Activated effector memory CD4-positive, alpha-beta T cell treated with anti-CD3 and anti-CD28 coated beads, Interleukin-2, amount 50 U/mL, for 16 hours (primary cell): ENCODE measurements around the gene PID1.
"Not testable (repeated sequence)": the region's sequence is repeated elsewhere in the genome, so short reads cannot be mapped to it uniquely, and the experiment has no call there.

Source experiments
- DNase-seq: peaks from one replicate; pipeline ENCODE4 v3.0.0-alpha.2; 2020

The PID1 gene

DNA sequence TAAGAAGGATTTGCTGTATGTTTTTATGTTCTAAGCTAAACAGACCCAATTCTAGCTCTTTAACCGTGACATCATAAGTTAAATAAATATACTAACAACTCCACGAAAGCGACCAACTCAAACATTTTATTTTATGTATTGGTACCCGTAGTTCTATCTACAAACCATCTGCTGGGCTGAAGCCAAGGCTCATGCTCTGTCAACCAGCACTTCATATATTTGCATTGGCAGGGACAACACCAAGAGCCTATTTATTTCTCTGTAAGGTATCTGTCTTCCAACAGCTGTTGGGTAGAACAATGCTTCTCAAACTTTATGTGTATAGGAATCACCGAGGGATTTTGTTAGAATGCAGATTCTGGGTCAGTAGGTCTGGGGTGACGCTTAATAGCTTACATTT is 64.5 kb downstream of the PID1 start:
- DNase-seq, result no peak

DNA sequence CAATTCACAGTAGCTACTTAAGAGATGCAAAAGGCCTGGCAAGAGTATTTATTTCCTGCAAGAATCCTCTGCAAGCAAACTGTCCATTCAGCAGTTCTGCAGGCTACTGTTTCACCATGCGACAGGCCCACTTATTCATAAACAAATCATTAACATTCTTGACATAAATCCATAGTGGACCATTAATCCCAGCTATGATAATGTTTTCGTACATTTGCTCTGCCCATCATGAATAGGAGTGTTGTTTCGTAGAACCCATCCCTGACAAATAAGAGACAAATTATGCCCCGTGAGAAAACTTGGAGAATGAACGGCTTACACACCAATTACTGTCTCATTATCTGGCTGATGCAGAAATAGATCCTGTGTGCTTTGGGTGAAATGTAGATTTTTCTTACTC is 65.4 kb downstream of the PID1 start:
- no peak for DNase-seq

DNA sequence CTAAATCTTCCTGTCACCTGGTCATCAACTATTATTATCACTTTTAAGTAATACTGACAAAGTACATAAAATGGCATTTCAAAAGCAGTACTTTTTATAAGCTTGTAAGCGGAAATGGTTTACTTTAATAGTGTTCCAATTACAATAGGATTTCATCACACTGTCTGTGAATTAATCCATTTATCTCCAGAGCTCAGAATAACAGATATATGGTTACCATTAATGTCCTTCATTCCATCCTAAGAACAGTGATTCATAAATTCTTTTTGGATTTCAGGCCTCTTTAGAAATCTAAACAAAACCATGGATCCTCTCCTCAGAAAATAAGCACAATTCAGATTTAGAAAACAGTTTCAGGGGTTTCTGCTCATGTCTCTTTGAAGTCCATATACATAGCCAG is 68.4 kb downstream of the PID1 start:
- no peak for DNase-seq

DNA sequence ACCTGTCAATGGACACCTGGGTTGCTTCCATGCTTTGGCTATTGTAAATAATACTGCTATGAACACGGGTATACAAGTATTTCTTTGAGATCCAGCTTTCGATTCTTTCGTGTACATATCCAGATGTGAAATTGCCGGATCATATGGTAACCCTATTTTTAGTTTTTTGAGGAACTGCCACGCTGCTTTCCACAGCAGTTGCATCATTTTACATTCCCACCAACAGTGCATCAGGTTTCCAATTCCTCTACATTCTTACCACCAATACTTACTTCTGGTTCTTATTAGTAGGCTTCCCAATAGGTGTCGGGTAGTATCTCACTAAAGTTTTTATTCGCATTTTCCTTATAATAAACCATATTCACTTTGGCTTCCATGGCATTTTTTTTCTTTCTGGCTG is 69.6 kb downstream of the PID1 start:
- DNase-seq, result no peak

DNA sequence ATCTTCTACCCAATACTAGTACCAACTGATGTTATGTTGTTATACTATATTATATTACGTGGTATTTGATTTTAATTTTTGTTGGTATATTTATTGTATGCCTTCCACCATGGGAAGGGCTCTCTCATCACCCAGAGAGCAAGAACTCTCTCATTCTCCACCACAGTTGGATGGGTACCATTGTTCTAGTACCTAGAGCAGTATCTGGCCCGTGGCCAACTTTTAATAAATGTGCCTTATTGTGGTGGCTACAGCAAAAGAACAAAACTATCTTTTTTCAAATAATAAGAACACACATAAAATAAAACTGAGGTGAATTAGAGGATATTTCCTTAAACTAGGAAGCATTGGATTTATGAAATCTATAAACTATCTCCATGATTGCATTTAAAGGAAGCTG is 71.8 kb downstream of the PID1 start:
- no peak for DNase-seq

DNA sequence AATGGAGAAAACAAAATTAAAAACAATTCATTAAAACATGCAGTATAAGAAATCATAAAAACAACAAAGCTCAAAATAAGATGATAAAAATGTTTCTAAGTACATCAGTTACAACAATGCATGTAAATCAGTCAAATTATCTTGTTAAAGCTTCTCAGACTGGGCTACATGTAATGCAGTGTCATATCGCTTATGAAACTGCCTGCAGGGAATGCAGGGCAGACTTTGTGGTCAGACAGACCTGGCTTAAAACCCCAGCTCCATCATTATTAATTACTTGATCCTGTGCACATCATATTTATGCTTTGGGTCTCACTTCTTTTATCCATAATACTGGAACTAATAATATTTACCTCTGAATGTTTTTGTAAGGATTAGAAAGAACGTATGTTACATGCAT is 74.6 kb downstream of the PID1 start:
- DNase-seq, result no peak

DNA sequence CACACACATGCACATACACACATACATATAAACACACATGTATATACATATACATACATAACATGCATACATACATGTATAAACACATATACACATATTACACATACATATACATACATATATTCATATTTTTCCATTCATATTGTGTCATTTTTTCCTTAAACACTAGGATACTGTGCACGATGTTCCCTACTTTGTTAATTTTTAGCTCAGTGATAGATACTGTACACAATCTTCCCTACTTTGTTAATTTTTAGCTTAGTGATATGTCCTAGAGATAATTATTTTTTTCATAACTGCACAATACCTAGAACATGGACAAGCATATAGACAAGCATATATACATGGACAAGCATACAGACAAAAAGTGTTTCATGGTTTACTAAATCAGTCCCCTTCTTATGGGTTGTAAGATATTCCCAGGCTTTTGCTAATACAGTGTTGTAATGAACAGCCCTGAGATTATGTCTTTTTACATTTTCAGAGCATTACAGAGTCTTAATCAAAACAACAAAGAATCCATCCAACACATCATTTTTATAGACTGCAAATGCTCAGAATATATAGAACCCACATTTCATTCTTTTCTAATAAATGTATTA is 75.6 kb downstream of the PID1 start:
- DNase-seq, result no peak

DNA sequence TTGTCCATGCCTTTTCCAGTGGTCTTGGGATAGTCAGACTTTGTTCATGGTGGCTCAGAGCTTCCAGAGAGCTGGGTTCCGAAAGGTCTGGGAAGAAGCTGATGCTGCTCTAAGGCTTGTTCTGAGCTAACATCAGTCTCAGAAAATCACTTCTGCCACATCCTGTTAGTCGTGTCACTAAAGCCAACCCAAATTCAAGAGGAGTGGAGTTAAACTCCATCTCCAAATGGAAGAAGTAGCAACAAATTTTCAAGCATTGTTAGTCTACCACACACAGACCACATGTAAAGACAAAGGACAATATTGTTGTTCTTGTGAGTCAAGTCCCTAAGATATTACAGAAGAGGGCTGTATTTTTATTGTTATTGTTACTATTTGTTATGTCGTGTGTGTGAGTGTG is 77.8 kb downstream of the PID1 start:
- DNase-seq, result no peak

DNA sequence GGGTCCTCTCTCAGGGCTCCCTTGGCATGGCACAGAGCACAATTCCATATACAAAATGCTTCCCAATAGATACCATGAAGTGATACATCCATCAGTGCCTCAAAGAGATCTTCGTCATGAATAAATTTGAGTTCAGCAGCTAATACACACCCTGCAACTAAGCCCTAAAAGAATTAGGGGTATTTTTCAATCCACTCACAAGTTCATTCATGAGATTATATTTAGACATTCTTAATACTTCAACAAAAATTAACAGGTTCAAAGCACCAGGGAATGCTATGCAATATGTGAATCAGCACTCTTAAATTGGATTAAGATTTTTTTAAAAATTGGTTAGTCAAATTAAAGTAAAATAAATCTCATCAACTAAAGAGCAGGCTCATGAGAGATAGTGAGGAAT is 79.7 kb downstream of the PID1 start:
- DNase-seq, result no peak

DNA sequence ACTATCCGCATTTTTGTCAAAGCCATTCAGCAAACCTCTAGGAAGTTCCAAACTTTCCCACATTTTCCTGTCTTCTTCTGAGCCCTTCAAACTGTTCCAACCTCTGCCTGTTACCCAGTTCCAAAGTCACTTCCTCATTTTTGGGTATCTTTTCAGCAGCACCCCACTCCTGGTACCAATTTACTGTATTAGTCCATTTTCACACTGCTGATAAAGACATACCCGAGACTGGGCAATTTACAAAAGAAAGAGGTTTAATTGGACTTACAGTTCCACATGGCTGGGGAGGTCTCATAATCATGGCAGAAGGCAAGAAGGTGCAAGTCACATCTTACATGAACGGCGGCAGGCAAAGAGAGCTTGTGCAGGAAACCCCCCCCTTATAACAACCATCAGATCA is 84.0 kb downstream of the PID1 start:
- DNase-seq, result not testable (repeated sequence)

DNA sequence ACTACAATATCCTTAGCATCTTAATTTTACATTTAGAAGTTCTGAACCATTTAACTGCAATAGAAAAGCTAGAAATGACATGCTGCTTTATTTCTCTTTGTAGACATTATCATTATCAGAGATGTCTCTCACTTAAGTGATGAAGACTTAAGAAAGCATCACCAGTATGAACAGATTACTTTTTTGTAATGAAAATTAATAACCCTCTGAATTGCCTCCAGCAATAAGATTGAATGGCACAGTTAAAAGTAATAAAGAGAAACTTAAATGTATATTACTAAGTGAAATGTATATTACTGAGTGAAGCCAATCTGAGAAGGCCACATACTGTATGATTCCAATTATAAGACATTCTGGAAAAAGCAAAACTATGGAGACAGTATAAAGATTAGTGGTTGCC is 89.4 kb downstream of the PID1 start:
- no peak for DNase-seq

DNA sequence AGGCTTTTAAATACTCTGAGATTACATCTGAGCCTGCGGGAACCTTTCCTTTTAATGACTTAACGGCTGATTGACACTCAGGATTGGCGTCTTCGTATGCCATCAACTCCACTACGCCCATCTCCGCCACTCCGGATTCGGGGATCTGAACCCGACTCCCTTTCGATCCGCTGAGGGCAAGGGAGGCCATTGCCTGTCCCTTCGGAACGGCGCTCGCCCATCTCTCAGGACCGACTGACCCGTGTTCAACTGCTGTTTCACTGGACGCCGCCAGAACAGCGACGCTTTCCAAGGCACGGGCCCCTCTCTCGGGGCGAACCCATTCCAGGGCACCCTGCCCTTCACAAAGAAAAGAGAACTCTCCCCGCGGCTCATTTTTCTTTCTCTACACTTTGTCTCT is 90.4 kb downstream of the PID1 start:
- no peak for DNase-seq

DNA sequence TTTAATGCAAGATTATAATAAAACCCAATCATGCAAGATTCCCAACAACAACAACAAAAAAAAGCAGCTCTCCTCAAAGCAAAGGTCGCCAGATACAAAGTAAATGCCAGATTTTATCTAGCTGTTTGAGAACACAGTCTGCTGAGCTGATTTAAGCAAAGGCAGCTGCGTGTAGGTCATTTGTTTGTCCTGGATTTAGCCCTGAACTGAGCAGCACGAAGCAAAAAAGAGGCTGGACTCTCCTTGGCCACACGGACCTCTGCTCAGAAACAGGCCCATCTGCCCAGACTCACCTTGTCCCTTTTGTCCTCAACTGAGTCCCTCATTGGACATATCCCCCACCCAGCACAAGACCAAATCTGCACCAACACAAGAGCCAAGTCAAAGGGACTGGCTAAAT is 91.5 kb downstream of the PID1 start:
- DNase-seq, result no peak

DNA sequence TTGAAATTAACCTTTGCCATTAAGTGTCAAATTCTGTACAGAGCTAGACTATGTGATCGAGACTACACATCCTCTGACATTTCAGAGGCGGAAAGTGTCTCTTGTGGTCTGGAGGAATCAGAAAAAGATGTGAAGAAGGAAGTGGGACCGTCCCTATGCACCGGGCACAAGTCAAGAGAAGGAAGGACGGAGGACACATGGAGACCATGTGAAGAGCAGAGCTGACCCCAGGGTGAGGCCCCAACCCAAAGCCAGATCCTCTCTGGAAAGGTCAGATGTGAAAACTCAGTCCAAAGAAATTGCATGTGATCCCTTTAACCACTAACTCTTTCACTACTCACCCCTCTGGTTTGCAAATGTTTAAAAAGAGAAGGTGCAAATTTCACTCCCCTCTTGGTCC is 92.4 kb downstream of the PID1 start:
- DNase-seq, result no peak

DNA sequence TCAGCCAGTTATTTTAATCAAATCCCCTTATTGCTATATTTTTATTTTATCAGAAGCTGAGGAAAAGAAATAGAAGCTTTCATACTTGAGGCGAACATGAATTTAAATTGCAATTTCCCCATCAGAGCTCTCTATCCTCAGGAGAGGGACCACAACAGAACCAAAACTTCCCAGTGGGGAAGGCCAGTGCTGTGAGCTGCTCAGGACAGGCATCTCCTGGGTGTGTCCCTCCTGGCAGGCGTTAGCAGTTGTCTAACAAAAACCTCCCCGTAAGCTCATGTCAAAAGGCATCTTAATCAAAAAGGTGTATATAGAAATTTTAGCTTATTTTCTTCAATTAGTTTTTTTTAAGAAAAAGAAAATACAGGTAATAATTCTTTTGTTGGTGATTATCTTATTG is 93.0 kb downstream of the PID1 start:
- DNase-seq, result no peak

DNA sequence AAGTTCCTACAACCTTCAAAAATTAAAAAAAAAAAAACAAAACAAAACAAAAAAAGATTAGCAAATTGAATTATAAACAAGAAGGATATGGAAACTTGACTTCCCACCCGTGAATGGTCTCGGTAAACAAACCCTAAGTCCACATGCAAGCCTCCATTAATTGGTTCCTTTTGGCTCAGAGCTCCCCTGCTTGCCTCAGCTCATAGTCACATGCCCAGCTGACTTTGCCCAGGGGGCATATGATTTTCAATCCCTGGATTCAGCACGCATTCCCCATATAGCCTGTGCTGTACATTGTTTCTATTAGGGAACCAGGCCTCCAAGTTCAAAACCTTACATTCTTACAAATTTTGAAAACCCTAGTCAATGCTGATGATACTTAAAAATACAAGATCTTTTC is 95.0 kb downstream of the PID1 start:
- DNase-seq, result no peak

DNA sequence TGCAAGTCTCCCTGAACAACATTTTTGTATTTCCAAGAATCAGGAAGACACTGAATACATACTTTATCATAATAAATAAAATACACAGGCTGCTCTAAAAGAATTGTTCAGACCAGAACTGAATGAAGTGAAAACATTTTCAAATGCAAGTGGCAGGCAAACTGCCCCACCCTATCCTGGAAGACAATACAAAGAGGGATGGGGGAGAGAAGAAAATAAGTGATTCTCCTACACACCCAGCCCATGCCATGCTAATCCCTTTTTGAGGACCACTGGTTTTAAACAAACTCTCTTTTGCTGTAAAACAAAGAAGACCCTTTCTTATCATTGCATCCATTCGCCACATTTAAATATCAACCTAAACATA is 95.6 kb downstream of the PID1 start:
- no peak for DNase-seq

DNA sequence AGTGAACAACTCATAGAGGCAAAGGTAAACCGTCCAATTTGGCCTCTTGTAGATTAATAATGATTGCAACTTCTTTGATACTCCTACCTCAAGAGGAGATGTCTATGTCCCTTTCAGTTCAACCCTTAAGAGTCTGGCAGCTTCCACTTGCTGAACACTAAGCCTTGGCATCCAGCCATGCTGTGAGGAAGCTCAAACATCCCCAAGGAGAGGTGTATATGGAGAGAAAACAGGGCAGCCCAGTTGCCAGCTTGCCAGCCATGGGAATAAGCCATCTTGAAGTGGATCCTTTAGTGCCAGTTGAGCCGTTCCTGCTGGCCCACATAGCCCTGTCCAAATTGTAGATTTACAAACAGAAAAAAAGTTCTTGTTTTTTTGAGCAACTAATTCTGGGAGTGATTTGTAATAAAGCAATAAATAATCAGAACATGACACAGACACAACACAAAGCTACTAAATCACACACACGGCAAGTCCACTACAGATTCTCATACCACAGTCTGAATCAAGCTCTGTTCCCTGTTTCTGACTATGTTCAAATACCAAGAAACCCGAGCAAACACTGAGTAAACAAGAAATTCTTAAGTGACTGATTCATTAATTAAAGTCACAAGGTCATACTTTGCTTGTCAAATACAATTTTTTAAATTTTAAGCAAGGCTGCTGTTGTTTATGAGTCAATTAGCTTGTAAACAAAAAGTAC is 96.1 kb downstream of the PID1 start:
- DNase-seq, result no peak

DNA sequence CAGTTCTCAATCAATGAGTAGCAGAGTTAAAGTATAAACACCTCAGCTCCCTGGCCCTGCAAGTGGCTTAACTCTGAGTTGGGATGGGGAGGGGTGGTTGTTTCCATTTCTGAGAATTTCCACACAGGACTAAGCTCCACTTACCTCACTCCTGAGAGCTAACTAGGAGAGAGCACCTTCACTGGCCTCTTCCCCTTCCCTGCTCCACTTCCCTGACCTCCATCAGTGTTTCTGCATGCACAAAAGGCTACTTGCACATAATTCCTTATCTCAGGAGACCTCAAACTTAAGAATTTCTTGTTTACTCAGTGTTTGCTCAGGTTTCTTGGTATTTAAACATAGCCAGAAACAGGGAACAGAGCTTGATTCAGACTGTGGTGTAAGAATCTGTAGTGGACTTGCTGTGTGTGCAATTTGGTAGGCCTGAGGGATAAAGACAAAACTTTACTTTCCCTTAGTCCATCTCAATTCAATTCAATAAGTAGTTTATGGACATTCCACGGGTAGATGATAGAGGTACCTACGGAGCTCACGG is 97.2 kb downstream of the PID1 start:
- DNase-seq, result no peak

DNA sequence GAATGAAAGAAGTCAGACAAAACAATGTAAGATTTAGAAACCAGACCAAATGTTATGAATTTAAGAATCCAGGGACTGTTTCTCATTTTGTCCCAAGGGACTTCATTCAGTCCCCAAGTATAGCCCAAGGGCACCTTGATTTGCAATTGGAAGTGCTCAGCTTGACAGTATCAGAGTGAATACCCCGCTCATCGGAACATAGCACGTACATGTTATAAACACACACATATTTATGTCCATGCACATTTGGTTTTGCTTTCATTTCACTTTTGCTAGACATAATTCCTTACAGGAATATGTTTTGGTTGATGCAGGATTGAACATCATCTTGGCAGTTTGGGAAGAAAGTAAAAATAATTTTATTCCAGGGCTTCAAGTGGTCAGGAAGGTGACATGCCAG is 100.2 kb downstream of the PID1 start:
- no peak for DNase-seq

DNA sequence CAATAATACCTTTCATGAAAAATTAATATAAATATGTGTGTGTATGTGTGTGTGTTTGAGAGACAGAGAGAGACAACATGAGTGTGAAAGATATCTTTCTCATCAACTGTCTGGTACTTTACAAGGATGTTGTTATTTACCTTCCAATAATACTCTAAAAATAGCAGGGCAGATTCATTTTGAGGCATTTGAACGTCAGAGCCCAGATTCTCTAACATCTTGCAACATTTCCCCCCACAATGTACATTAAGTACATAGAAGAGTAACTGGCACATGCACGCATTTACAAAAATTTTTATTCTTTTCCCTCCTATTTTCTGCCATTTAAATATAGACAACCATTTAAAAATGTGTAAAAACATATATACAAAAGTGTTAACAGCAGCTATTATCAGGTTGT is 100.9 kb downstream of the PID1 start:
- no peak for DNase-seq

DNA sequence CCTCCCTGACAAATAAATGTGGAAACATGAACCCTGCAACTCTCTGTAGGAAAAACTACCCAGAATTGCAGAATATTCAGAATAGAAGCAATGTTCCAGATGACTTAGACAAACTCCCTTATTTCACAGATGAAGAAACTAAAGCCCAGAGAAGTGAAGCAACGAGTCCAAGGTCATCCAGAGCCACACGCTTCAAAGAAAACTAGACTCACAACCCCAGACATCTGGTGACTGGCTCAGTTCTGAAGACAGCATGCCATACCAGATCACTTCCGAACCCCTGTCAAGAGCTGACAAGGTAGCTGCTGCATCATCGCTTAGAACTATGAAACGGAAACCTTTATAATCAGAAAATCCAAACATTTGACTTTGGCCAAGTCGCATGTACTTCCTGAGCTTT is 101.3 kb downstream of the PID1 start:
- no peak for DNase-seq

DNA sequence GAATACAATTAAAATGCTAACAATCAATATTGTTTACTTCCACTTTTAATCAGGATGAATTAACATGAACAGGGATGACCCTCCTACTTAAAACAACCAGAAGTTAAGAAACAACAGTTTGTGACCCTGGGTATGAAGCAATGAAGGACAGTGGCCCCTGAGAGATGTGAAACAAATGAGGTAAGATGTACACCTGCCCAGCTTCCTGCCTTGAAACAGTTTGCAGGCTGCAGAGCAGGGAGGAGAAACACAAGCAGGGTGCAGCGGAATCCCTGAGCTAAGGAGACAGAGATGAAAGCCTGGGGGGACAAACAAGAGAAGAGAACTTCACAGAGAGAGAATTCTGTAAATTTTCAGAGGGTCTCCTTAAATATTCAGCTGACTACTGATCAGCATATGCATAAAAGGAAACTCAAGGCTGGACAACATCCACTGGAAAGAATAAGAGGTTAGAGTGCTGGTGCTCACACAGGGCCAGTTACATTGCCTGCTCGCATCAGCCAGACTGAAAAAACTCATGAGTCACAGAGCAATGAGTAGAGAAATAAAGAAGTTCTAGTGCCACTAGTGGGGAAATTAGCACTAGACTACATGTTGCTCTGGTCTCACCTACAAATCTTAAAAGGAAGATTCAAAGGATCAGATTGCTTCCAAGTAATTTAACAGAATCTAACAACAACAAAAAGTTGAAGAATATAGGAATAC is 106.4 kb downstream of the PID1 start:
- no peak for DNase-seq

DNA sequence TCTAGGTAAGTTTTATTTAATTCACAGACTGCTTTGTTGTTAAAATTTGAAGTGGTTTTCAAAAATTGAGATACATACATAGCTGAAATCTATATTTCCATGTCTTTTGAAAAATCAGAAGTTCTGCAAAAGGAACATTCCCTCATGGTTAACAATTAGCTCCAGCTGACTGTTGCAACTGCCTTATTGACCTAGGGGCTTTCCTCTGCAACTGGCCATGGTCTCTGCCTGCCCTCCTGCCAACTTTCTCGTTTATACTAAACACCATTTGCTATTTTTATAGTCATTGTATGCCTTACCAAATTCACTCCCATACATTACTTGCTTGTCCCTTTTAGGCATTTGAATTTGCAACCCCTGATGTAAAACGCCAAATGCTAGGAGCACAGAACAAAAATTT is 107.2 kb downstream of the PID1 start:
- no peak for DNase-seq

DNA sequence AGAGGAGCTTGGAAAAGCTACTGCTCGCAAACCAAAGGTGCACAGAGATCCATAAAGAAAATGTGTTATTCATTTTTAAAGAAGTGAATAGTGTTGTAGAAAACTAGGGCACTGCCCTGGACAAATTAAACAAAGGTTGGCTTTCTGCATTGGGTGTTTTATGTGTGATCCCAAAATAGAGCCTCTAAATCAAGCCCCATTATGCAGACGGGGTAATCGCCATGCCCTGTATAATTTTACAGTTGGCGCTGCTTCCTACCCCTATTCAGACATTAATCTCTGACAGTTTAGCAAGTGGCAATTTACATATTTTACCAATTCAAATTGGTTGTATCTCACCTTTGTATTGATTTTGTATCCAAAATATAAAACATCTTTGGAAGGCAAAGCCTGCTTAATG is 109.1 kb downstream of the PID1 start:
- no peak for DNase-seq
